Measurements from ENCODE around the gene ITCH.

GRCh38 chr20:34402461-34402860 lies 39.4 kb downstream of the ITCH start:
- no peak for TF ChIP-seq CTCF (IDR thresholded peaks at IDR 0.05)
- TF ChIP-seq POLR2A (IDR thresholded peaks at IDR 0.05) = no peak
